Globus pallidus (tissue), 1 donor: Measurements from ENCODE around the gene P2RY11.

Experiments used
- DNase-seq: peaks from one replicate; pipeline ENCODE4 v3.0.0-alpha.2; 2015; ENCODE audit warnings: low spot score

The P2RY11 gene

GRCh38 chr19:10113964-10114650, 2.6 kb downstream of the P2RY11 start:
- DNase-seq, result no peak

- no peak for DNase-seq
Observed at GRCh38 chr19:10114651-10115391, 3.3 kb downstream of the P2RY11 start.

GRCh38 chr19:10115392-10116084, 4.0 kb downstream of the P2RY11 start:
- DNase-seq, result no peak

GRCh38 chr19:10116085-10116865, 4.8 kb downstream of the P2RY11 start:
- DNase-seq, result no peak

- DNase-seq, result no peak
Observed at GRCh38 chr19:10116866-10117616, 5.5 kb downstream of the P2RY11 start.

GRCh38 chr19:10118960-10119359, 7.5 kb downstream of the P2RY11 start:
- no peak for DNase-seq

- DNase-seq, result no peak
Observed at GRCh38 chr19:10120538-10121189, 9.2 kb downstream of the P2RY11 start.

- no peak for DNase-seq
Observed at GRCh38 chr19:10122045-10122444, 10.6 kb downstream of the P2RY11 start.

- DNase-seq, result no peak
Observed at GRCh38 chr19:10124429-10124828, 12.9 kb downstream of the P2RY11 start.

- no peak for DNase-seq
Observed at GRCh38 chr19:10126213-10126639, 14.7 kb downstream of the P2RY11 start.

- no peak for DNase-seq
Observed at GRCh38 chr19:10132905-10133304, 21.4 kb downstream of the P2RY11 start.

GRCh38 chr19:10133596-10133995, 22.1 kb downstream of the P2RY11 start:
- DNase-seq, result no peak

- no peak for DNase-seq
Observed at GRCh38 chr19:10134040-10134439, 22.5 kb downstream of the P2RY11 start.

GRCh38 chr19:10135551-10136334, 24.2 kb downstream of the P2RY11 start:
- no peak for DNase-seq

GRCh38 chr19:10136936-10137335, 25.4 kb downstream of the P2RY11 start:
- no peak for DNase-seq

GRCh38 chr19:10137751-10138682, 26.5 kb downstream of the P2RY11 start:
- DNase-seq, result peak; percentile 71

GRCh38 chr19:10138879-10139795, 27.6 kb downstream of the P2RY11 start:
- DNase-seq, result no peak

- no peak for DNase-seq
Observed at GRCh38 chr19:10139952-10140351, 28.5 kb downstream of the P2RY11 start.
